Measurements from ENCODE around the gene AGPAT4.

AGPAT4 gene

GRCh38 chr6:161212902-161213301 is 61.0 kb downstream of the AGPAT4 start:
- TF ChIP-seq CTCF (IDR thresholded peaks at IDR 0.05; ENCODE audit: extremely low read depth, insufficient read depth, missing control alignments) = no peak
- in situ Hi-C loops (cut with MboI; ENCODE audit: low pct_unique_long_range_greater_than_20kb, low sequenced_read_pairs, unreplicated experiment) = no loop called here
- no peak for DNase-seq (ENCODE audit: low spot score)

- DNase-seq (ENCODE audit: low spot score) = no peak
- in situ Hi-C loops (cut with MboI; ENCODE audit: low pct_unique_long_range_greater_than_20kb, low sequenced_read_pairs, unreplicated experiment) = no loop called here
- TF ChIP-seq CTCF (IDR thresholded peaks at IDR 0.05; ENCODE audit: extremely low read depth, insufficient read depth, missing control alignments) = no peak
Measured at GRCh38 chr6:161211380-161212035, 62.4 kb downstream of the AGPAT4 start.

GRCh38 chr6:161210857-161211256 is 63.0 kb downstream of the AGPAT4 start:
- TF ChIP-seq CTCF (IDR thresholded peaks at IDR 0.05; ENCODE audit: extremely low read depth, insufficient read depth, missing control alignments) = no peak
- in situ Hi-C loops (cut with MboI; ENCODE audit: low pct_unique_long_range_greater_than_20kb, low sequenced_read_pairs, unreplicated experiment) = no loop called here
- DNase-seq (ENCODE audit: low spot score) = no peak

GRCh38 chr6:161207200-161207599 is 66.7 kb downstream of the AGPAT4 start:
- no peak for DNase-seq (ENCODE audit: low spot score)
- no peak for TF ChIP-seq CTCF (IDR thresholded peaks at IDR 0.05; ENCODE audit: extremely low read depth, insufficient read depth, missing control alignments)
- in situ Hi-C loops (cut with MboI; ENCODE audit: low pct_unique_long_range_greater_than_20kb, low sequenced_read_pairs, unreplicated experiment) = no loop called here

GRCh38 chr6:161204866-161205557 is 68.8 kb downstream of the AGPAT4 start:
- TF ChIP-seq CTCF (IDR thresholded peaks at IDR 0.05; ENCODE audit: extremely low read depth, insufficient read depth, missing control alignments) = no peak
- no peak for DNase-seq (ENCODE audit: low spot score)
- in situ Hi-C loops (cut with MboI; ENCODE audit: low pct_unique_long_range_greater_than_20kb, low sequenced_read_pairs, unreplicated experiment) = no loop called here

- in situ Hi-C loops (cut with MboI; ENCODE audit: low pct_unique_long_range_greater_than_20kb, low sequenced_read_pairs, unreplicated experiment) = no loop called here
- no peak for TF ChIP-seq CTCF (IDR thresholded peaks at IDR 0.05; ENCODE audit: extremely low read depth, insufficient read depth, missing control alignments)
- DNase-seq (ENCODE audit: low spot score) = no peak
Measured at GRCh38 chr6:161200610-161201370, 73.1 kb downstream of the AGPAT4 start.

All from GM13977 (cell line).